ENCODE measurements around the gene POU2F2.

GRCh38 chr19:42078058-42078457 lies 54.2 kb downstream of the POU2F2 start:
- TF ChIP-seq EZH2 (IDR thresholded peaks at IDR 0.05; ENCODE audit: low read depth) = no peak
- no peak for TF ChIP-seq CTCF (conservative IDR thresholded peaks at IDR 0.05)
